Measurements from ENCODE around the gene OCA2.

The OCA2 gene

GRCh38 chr15:27826902-27827714 lies 272.0 kb downstream of the OCA2 start:
- in situ Hi-C loops (cut with HindIII; ENCODE audit: low sequenced_read_pairs): no loop called here

GRCh38 chr15:27826411-27826810 lies 272.7 kb downstream of the OCA2 start:
- in situ Hi-C loops (cut with HindIII; ENCODE audit: low sequenced_read_pairs): no loop called here

GRCh38 chr15:27824841-27825422 lies 274.2 kb downstream of the OCA2 start:
- in situ Hi-C loops (cut with HindIII; ENCODE audit: low sequenced_read_pairs): no loop called here

GRCh38 chr15:27821273-27821672 lies 277.8 kb downstream of the OCA2 start:
- in situ Hi-C loops (cut with HindIII; ENCODE audit: low sequenced_read_pairs): no loop called here

- in situ Hi-C loops (cut with HindIII; ENCODE audit: low sequenced_read_pairs): no loop called here
These were observed 278.4 kb downstream of the OCA2 start for GRCh38 chr15:27820722-27821121.

GRCh38 chr15:27820232-27820631 lies 278.9 kb downstream of the OCA2 start:
- in situ Hi-C loops (cut with HindIII; ENCODE audit: low sequenced_read_pairs): no loop called here

- in situ Hi-C loops (cut with HindIII; ENCODE audit: low sequenced_read_pairs): no loop called here
These were observed 281.9 kb downstream of the OCA2 start for GRCh38 chr15:27817258-27817657.

- in situ Hi-C loops (cut with HindIII; ENCODE audit: low sequenced_read_pairs): no loop called here
These were observed 282.3 kb downstream of the OCA2 start for GRCh38 chr15:27816790-27817189.

- in situ Hi-C loops (cut with HindIII; ENCODE audit: low sequenced_read_pairs): no loop called here
These were observed 284.1 kb downstream of the OCA2 start for GRCh38 chr15:27815035-27815434.

GRCh38 chr15:27813139-27813538 lies 286.0 kb downstream of the OCA2 start:
- in situ Hi-C loops (cut with HindIII; ENCODE audit: low sequenced_read_pairs): no loop called here

GRCh38 chr15:27808182-27808581 lies 290.9 kb downstream of the OCA2 start:
- in situ Hi-C loops (cut with HindIII; ENCODE audit: low sequenced_read_pairs): no loop called here

- in situ Hi-C loops (cut with HindIII; ENCODE audit: low sequenced_read_pairs): no loop called here
These were observed 291.8 kb downstream of the OCA2 start for GRCh38 chr15:27807335-27807734.

- in situ Hi-C loops (cut with HindIII; ENCODE audit: low sequenced_read_pairs): no loop called here
These were observed 292.7 kb downstream of the OCA2 start for GRCh38 chr15:27806396-27806795.

- in situ Hi-C loops (cut with HindIII; ENCODE audit: low sequenced_read_pairs): no loop called here
These were observed 293.6 kb downstream of the OCA2 start for GRCh38 chr15:27805261-27806220.

- in situ Hi-C loops (cut with HindIII; ENCODE audit: low sequenced_read_pairs): no loop called here
These were observed 294.4 kb downstream of the OCA2 start for GRCh38 chr15:27804569-27805260.

- in situ Hi-C loops (cut with HindIII; ENCODE audit: low sequenced_read_pairs): no loop called here
These were observed 300.3 kb downstream of the OCA2 start for GRCh38 chr15:27798807-27799206.

- in situ Hi-C loops (cut with HindIII; ENCODE audit: low sequenced_read_pairs): no loop called here
These were observed 301.4 kb downstream of the OCA2 start for GRCh38 chr15:27797765-27798164.

- in situ Hi-C loops (cut with HindIII; ENCODE audit: low sequenced_read_pairs): no loop called here
These were observed 302.5 kb downstream of the OCA2 start for GRCh38 chr15:27796405-27797320.

GRCh38 chr15:27792756-27793264 lies 306.3 kb downstream of the OCA2 start:
- in situ Hi-C loops (cut with HindIII; ENCODE audit: low sequenced_read_pairs): no loop called here

- in situ Hi-C loops (cut with HindIII; ENCODE audit: low sequenced_read_pairs): no loop called here
These were observed 308.8 kb downstream of the OCA2 start for GRCh38 chr15:27790270-27790669.

Data from DLD1 (cell line).